Kidney epithelial cell (primary cell): Measurements from ENCODE around the gene GNAI3. TPM values are rescaled to one million over a fixed set of nuclear protein-coding genes. Genes with fewer than 3 reads are reported as not detected.

Source experiments
- DNase-seq: peaks from one replicate; pipeline ENCODE4 v3.0.0-alpha.2; 2010; ENCODE audit warnings: low read depth
- H3K27me3 ChIP-seq: 2 replicates; pipeline ENCODE4 v1.6.0; 2011; ENCODE audit warnings: low read length; ENCODE audit not compliant: control insufficient read depth, insufficient read depth
- H3K36me3 ChIP-seq: 2 replicates; pipeline ENCODE4 v1.5.1; 2011; ENCODE audit warnings: low read length; ENCODE audit not compliant: control insufficient read depth, insufficient read depth
- H3K4me3 ChIP-seq: 2 replicates; pipeline ENCODE4 v1.5.1; 2011; ENCODE audit warnings: low read depth, mild to moderate bottlenecking, control low read depth, low read length
- total RNA-seq: library from RNA; depleted of rRNA; stranded (reverse); fragments of >200 nt; gene quantifications from 2 replicates; pipeline ENCODE4 v1.2.3, GENCODE V29; 2015
- TF ChIP-seq, protein P1 (sequence below): IDR thresholded peaks from 2 replicates; pipeline ENCODE4 v1.5.1; 2011; ENCODE audit warnings: mild to moderate bottlenecking, moderate library complexity, low read length, control low read depth, inconsistent platforms; ENCODE audit not compliant: insufficient read depth, poor library complexity, severe bottlenecking

GNAI3 gene
- total RNA-seq, 1 donor from 2014 or later = 11.9 TPM

DNA sequence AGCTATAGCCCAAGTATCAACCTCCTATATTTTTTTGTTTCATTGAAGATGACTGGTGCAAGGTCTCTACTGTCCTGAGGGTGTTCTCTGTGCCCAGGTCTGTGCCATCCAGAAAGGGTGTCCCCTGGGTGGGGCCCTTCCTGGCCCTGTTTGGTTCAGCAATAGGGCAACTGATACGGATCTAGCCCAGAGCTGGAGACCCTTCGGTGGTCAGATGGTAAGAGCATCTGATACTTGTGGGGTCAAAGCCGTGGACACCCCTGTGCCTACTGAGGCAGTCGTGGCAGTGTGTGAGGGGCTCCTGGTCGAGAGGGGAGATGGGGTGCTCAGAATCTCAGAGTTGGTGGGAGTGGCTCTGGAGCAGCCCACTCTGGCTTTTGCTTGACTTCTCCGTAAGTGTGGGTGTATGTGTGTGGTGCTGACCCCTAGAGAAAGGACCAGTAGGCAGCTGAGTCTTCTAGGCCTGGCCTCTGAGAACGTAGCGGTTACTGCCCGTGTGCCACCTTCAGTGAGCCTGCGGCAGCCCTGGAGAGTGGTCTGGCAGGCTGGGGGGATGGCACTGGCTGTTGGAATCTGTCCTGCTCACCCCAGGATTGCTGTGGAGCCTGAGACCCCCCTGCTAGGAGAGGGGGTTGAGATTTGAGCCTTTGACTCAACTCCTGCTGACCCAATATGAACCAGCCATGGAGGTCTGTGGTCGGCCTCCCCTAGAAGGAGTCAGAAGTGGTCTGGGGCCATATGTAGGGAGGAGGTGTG lies 73.9 kb downstream of the GNAI3 start:
- DNase-seq = no peak
- TF ChIP-seq, protein P1, sequence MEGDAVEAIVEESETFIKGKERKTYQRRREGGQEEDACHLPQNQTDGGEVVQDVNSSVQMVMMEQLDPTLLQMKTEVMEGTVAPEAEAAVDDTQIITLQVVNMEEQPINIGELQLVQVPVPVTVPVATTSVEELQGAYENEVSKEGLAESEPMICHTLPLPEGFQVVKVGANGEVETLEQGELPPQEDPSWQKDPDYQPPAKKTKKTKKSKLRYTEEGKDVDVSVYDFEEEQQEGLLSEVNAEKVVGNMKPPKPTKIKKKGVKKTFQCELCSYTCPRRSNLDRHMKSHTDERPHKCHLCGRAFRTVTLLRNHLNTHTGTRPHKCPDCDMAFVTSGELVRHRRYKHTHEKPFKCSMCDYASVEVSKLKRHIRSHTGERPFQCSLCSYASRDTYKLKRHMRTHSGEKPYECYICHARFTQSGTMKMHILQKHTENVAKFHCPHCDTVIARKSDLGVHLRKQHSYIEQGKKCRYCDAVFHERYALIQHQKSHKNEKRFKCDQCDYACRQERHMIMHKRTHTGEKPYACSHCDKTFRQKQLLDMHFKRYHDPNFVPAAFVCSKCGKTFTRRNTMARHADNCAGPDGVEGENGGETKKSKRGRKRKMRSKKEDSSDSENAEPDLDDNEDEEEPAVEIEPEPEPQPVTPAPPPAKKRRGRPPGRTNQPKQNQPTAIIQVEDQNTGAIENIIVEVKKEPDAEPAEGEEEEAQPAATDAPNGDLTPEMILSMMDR = no peak

DNA sequence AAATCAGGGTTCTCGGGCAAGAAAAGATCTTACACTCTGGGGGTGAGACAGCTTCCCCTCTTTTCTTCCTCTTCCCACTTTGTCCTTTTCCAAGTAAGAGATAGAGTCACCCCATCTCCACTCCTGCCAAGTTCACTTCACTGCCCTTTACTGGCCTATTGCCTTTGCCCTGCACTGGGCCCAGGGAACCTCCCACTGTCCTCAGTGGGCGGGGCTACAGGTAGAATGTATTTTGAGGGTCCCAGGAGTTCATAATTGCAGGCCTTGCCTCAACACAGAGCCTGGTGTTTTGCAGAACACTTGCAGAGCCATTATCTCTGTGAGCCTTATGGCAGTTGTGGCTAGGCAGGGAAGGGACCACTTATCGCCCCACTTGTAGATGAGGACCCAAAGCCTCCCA lies 74.5 kb downstream of the GNAI3 start:
- H3K4me3 ChIP-seq = no peak overlapping the region
- no peak for DNase-seq
- TF ChIP-seq, protein P1 = no peak
- H3K36me3 ChIP-seq = peaks cover 4% of the 10 kb centered on the region
- no peaks in the 10 kb centered on the region for H3K27me3 ChIP-seq

More for the DNA sequence above, 73.9 kb downstream of the GNAI3 start:
- H3K4me3 ChIP-seq = no peak overlapping the region
- H3K27me3 ChIP-seq = no peaks in the 10 kb centered on the region
- peaks cover 1% of the 10 kb centered on the region for H3K36me3 ChIP-seq

DNA sequence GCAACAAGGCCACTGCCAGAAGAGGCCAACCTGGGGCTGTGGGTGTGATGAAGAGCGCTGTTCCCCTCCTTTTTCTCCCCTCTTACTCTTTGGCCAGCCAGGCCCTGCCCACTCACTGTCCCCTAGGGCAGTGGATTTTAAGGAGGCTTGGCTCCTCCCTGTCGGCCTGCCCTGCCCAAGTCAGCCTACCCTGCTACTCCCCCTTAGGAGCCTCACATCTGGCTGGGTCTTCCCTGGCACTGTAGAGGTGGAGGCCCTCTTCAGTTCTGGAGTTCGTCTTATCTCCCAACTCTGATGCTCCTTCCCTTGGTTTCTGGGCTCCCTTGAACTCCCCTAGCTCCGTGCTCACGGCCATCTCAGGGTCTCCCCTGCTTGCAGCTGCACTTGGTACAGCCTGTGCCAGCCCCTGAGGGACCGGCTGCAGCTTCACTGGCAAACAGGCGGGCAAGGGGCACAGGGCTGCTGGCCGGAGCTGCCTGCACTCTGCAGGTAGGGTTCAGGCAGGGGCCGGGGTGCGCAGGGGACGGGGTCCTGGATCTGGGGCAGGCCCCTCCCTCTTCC lies 75.3 kb downstream of the GNAI3 start:
- TF ChIP-seq, protein P1 = no peak
- H3K4me3 ChIP-seq = no peak overlapping the region
- H3K27me3 ChIP-seq = no peaks in the 10 kb centered on the region
- H3K36me3 ChIP-seq = peaks cover 4% of the 10 kb centered on the region
- no peak for DNase-seq

DNA sequence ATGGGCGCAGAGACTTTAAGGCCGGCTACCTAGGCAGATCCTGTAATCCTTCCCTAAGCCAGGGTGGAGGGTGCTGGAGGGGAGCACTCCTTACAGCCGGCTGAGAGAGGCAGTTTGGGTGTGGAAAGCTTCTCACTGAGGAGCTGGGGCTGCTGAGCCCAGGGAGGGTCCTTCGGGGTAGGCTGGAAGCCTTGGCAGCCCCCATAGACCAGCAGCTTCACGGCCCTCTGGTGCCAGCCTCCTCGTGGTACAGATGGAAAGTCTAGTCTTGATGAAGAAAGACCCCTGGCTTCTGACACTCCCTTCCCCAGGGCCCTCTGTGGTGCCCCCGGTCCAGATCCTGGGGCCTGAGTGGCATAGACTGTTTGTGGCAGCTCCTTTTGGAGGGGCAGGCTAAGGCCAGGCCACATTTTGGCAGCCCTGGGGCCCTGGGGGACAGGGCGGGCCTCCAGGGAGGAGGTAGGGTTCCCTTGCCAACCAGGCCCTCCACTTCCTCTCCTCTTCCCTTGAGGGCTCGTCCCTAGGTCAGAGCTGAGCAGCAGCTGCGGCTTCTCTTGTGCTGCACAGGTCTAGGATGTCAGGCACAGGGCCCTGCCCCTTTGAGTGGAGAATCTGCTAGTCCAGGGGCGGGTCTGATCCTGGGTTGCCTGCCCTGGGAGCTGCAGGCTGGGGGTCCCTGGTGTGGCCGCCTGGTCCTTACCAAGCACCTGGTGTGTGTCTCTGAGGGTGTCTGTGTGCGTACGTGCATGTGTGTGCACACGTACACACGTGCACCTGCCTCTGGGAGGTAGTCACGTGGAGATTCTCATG lies 76.0 kb downstream of the GNAI3 start:
- DNase-seq = no peak
- H3K36me3 ChIP-seq = peaks cover 9% of the 10 kb centered on the region
- TF ChIP-seq, protein P1 = no peak

DNA sequence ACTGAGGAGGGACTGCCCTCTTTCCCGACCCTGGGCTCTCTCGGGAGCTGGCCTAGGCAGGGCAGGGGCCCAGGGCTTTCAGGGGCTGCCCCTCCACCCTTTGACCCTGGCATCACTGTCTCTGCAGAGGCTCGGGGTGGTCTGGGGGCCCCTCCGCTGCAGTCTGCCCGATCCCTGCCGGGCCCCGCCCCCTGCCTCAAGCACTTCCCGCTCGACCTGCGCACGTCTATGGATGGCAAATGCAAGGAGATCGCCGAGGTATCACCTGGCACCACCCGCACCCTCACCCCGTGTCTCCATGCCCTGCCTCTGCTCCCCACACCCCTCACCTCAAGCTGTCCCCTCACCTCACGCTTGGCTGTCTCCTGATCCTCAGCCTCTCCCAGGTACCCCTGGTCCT lies 76.8 kb downstream of the GNAI3 start:
- Histone ChIP-seq H3K27me3 (no peaks in the 10 kb centered on the region), H3K4me3 (no peak overlapping the region), H3K36me3 (peaks cover 13% of the 10 kb centered on the region)
- DNase-seq = no peak
- TF ChIP-seq, protein P1 = no peak

More for the DNA sequence above, 76.0 kb downstream of the GNAI3 start:
- no peaks in the 10 kb centered on the region for H3K27me3 ChIP-seq
- no peak overlapping the region for H3K4me3 ChIP-seq
